PC-3 (cell line): ENCODE results near the gene ELMOD2.

Experiments used
- CTCF ChIP-seq: fragments of 300-600 bp; sonication (generic); conservative IDR thresholded peaks from 2 replicates; pipeline ENCODE4 v1.5.1; 2017; ENCODE audit warnings: antibody characterized with exemption, low read depth, mild to moderate bottlenecking, low read length
- EZH2 ChIP-seq: fragments of 300-600 bp; sonication (generic); IDR thresholded peaks from one replicate; pipeline ENCODE4 v1.6.1; 2017; ENCODE audit warnings: antibody characterized with exemption, mild to moderate bottlenecking, low read length; ENCODE audit not compliant: unreplicated experiment
- EZH2phosphoT487 ChIP-seq: fragments of 300-600 bp; sonication (generic); IDR thresholded peaks from 2 replicates; pipeline ENCODE4 v1.6.1; 2018; ENCODE audit warnings: mild to moderate bottlenecking, antibody characterized with exemption, low read length, borderline replicate concordance

- no peak for TF ChIP-seq CTCF
- no peak for TF ChIP-seq EZH2
- no peak for TF ChIP-seq EZH2phosphoT487
These were observed 24.6 kb upstream of the ELMOD2 start for GRCh38 chr4:140499391-140499790.
